K562 (cell line): Measurements from ENCODE around the gene SGTB.

Experiments
- POLR2AphosphoS2 ChIP-seq: IDR thresholded peaks from 2 replicates; pipeline ENCODE4 v1.6.1; 2012; ENCODE audit warnings: low read length, improper control_type of control experiment
- YY1 ChIP-seq, 3 experiments: IDR thresholded peaks; 2 replicates each; pipeline ENCODE4 v1.6.1; 2011; ENCODE audit warnings: low read length in 2 of 3, mild to moderate bottlenecking in 2 of 3, moderate library complexity in 2 of 3, borderline replicate concordance in 1 of 3, control low read depth in 1 of 3, low read depth in 1 of 3; ENCODE audit not compliant: insufficient read depth in 3 of 3, insufficient replicate concordance in 2 of 3, control insufficient read depth in 1 of 3, insufficient read length in 1 of 3; ENCODE audit errors: extremely low read depth in 1 of 3
- ZNF253 ChIP-seq: fragments of 250-450 bp; sonication (Bioruptor Pico); conservative IDR thresholded peaks from 2 replicates; pipeline ENCODE4 v1.6.1; 2021; ENCODE audit warnings: mild to moderate bottlenecking
- TF ChIP-seq, protein P1 (sequence below): sonication (generic); formaldehyde crosslinking; IDR thresholded peaks from 2 replicates; pipeline ENCODE4 v1.9.0; 2022; ENCODE audit warnings: mild to moderate bottlenecking, missing genetic modification reagents
- TF ChIP-seq, protein P2 (sequence below), 2 experiments: fragments of 450-650 bp in 1 of 2; sonication (generic) in 1 of 2; formaldehyde crosslinking in 1 of 2; IDR thresholded peaks in 1 of 2; conservative IDR thresholded peaks in 1 of 2; 2 replicates each; pipeline versions ENCODE4 v1.6.1 to v1.8.1; 2016 to 2023; ENCODE audit warnings: mild to moderate bottlenecking in 2 of 2, moderate library complexity in 2 of 2, inconsistent platforms in 1 of 2, missing genetic modification reagents in 1 of 2
- TF ChIP-seq, protein P3 (sequence below): sonication (generic); formaldehyde crosslinking; IDR thresholded peaks from 2 replicates; pipeline ENCODE4 v1.5.0; 2020; ENCODE audit warnings: missing genetic modification reagents
- TF ChIP-seq, protein P4 (sequence below), 3 experiments: IDR thresholded peaks in 2 of 3; conservative IDR thresholded peaks in 1 of 3; 2 replicates each; pipeline ENCODE4 v1.5.1; 2011 to 2012; ENCODE audit warnings: low read length in 3 of 3, mild to moderate bottlenecking in 3 of 3, control low read depth in 2 of 3, improper control_type of control experiment in 1 of 3, inconsistent platforms in 1 of 3, low read depth in 1 of 3, mixed read lengths in 1 of 3, moderate library complexity in 1 of 3; ENCODE audit not compliant: insufficient read depth in 2 of 3
- TF ChIP-seq, protein P5 (sequence below): fragments of 450-650 bp; IDR thresholded peaks from 2 replicates; pipeline ENCODE4 v1.6.1; 2016; ENCODE audit warnings: missing biosample characterization, missing genetic modification characterization

DNA sequence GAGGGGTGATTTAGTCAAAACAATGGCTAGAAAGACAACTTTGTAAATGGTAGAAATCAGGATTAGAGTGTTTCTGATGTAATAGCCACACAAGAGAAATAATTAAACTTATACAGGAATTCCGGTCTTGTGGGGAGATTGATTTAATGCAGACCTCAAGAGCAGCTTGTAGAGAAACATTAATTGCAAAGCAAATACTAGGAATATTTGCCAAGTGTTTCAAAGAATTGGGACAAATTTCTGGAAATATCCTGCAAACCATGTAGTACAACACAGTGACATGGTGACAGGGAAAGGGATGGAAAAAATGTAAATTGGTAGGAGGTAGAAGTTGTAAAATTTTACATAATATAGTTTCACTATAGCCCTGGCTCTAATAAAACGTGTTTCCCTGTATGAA is 29.0 kb upstream of the SGTB start:
- TF ChIP-seq, protein P1, sequence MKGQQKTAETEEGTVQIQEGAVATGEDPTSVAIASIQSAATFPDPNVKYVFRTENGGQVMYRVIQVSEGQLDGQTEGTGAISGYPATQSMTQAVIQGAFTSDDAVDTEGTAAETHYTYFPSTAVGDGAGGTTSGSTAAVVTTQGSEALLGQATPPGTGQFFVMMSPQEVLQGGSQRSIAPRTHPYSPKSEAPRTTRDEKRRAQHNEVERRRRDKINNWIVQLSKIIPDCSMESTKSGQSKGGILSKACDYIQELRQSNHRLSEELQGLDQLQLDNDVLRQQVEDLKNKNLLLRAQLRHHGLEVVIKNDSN = no peak
- TF ChIP-seq, protein P2, sequence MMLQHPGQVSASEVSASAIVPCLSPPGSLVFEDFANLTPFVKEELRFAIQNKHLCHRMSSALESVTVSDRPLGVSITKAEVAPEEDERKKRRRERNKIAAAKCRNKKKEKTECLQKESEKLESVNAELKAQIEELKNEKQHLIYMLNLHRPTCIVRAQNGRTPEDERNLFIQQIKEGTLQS (IDR thresholded peaks at IDR 0.05) = no peak
- TF ChIP-seq, protein P2 (CRISPR knock-in tag; conservative IDR thresholded peaks at IDR 0.05) = no peak
- TF ChIP-seq ZNF253 (CRISPR knock-in tag) (no peak), POLR2AphosphoS2 (no peak), YY1 (IDR thresholded peaks at IDR 0.05; ENCODE audit: borderline replicate concordance in 1 of 3, control insufficient read depth in 1 of 3, extremely low read depth in 1 of 3, insufficient read depth in 3 of 3, insufficient read length in 1 of 3, insufficient replicate concordance in 2 of 3, low read depth in 1 of 3, low read length in 2 of 3) (no peak)
- TF ChIP-seq, protein P3, sequence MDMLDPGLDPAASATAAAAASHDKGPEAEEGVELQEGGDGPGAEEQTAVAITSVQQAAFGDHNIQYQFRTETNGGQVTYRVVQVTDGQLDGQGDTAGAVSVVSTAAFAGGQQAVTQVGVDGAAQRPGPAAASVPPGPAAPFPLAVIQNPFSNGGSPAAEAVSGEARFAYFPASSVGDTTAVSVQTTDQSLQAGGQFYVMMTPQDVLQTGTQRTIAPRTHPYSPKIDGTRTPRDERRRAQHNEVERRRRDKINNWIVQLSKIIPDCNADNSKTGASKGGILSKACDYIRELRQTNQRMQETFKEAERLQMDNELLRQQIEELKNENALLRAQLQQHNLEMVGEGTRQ = no peak
- TF ChIP-seq, protein P4, sequence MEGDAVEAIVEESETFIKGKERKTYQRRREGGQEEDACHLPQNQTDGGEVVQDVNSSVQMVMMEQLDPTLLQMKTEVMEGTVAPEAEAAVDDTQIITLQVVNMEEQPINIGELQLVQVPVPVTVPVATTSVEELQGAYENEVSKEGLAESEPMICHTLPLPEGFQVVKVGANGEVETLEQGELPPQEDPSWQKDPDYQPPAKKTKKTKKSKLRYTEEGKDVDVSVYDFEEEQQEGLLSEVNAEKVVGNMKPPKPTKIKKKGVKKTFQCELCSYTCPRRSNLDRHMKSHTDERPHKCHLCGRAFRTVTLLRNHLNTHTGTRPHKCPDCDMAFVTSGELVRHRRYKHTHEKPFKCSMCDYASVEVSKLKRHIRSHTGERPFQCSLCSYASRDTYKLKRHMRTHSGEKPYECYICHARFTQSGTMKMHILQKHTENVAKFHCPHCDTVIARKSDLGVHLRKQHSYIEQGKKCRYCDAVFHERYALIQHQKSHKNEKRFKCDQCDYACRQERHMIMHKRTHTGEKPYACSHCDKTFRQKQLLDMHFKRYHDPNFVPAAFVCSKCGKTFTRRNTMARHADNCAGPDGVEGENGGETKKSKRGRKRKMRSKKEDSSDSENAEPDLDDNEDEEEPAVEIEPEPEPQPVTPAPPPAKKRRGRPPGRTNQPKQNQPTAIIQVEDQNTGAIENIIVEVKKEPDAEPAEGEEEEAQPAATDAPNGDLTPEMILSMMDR (IDR thresholded peaks at IDR 0.05 in 2 of 3, conservative IDR thresholded peaks at IDR 0.05 in 1 of 3; ENCODE audit: insufficient read depth in 2 of 3, low read depth in 1 of 3, low read length in 3 of 3) = no peak
- TF ChIP-seq, protein P5, sequence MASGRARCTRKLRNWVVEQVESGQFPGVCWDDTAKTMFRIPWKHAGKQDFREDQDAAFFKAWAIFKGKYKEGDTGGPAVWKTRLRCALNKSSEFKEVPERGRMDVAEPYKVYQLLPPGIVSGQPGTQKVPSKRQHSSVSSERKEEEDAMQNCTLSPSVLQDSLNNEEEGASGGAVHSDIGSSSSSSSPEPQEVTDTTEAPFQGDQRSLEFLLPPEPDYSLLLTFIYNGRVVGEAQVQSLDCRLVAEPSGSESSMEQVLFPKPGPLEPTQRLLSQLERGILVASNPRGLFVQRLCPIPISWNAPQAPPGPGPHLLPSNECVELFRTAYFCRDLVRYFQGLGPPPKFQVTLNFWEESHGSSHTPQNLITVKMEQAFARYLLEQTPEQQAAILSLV (tag) = no peak
